ENCODE measurements around the gene RIT1.

- TF ChIP-seq CTCF (conservative IDR thresholded peaks at IDR 0.05; ENCODE audit: low read length) (no peak), EZH2phosphoT487 (IDR thresholded peaks at IDR 0.05; ENCODE audit: borderline replicate concordance, low read depth, low read length) (no peak)
Measured at GRCh38 chr1:155952505-155952890, 41.3 kb upstream of the RIT1 start.

Measured in OCI-LY7 (cell line).